Adrenal gland (tissue), 12 donors: ENCODE data around the gene SMAD7. TPM values are rescaled to one million over a fixed set of nuclear protein-coding genes. Genes with fewer than 3 reads are reported as not detected.

Source experiments
- DNase-seq, 7 donors: peaks; one replicate each; pipeline ENCODE4 v3.0.0-alpha.2; 2019 to 2020
- H3K27ac ChIP-seq, 5 donors: fragments of 200-600 bp; sonication (generic) in 4 of 5; 1 replicate in 3 of 5; 2 replicates in 2 of 5; pipeline versions ENCODE4 v1.5.1 to v1.8.0; 2016 to 2020; ENCODE audit warnings: mild to moderate bottlenecking in 1 of 5
- H3K27me3 ChIP-seq: fragments of 200-600 bp; 2 replicates; pipeline ENCODE4 v1.8.0; 2021
- H3K36me3 ChIP-seq, 2 donors: fragments of 200-600 bp; replicated peaks in 1 of 2; 1 replicate in 1 of 2; 2 replicates in 1 of 2; pipeline versions ENCODE4 v1.5.1 to v1.8.0; 2018 to 2022
- H3K4me1 ChIP-seq, 2 donors: fragments of 200-600 bp; replicated peaks in 1 of 2; 1 replicate in 1 of 2; 2 replicates in 1 of 2; pipeline versions ENCODE4 v1.5.1 to v1.8.0; 2018 to 2021
- H3K4me3 ChIP-seq, 4 donors: fragments of 200-600 bp; sonication (generic) in 3 of 4; one replicate each; pipeline ENCODE4 v1.5.1; 2016 to 2018
- H3K9me3 ChIP-seq, 3 donors: fragments of 200-600 bp; sonication (generic) in 1 of 3; replicated peaks in 1 of 3; 1 replicate in 2 of 3; 2 replicates in 1 of 3; pipeline versions ENCODE4 v1.5.1 to v1.8.0; 2016 to 2021
- CTCF ChIP-seq, 6 experiments: fragments of 450-650 bp in 4 of 6; fragments of 200-600 bp in 2 of 6; sonication (generic) in 1 of 6; IDR thresholded peaks; 1 replicate in 5 of 6; 2 replicates in 1 of 6; pipeline versions ENCODE4 v1.5.1 to v1.8.0; 2016 to 2021; ENCODE audit warnings: antibody characterized with exemption in 6 of 6, mild to moderate bottlenecking in 2 of 6, moderate library complexity in 1 of 6
- POLR2A ChIP-seq, 2 donors: fragments of 450-650 bp; IDR thresholded peaks; one replicate each; pipeline ENCODE4 v1.6.1; 2017; ENCODE audit warnings: antibody characterized with exemption in 2 of 2, mild to moderate bottlenecking in 2 of 2, moderate library complexity in 1 of 2
- WGBS, 4 donors: extraction: QIAGEN DNeasy Blood & Tissue Kit in 2 of 4; methylation state at CpG; one replicate each; pipeline versions ENCODE4 v1.1.5 to v1.1.7; 2013 to 2017; 5-methylcytosine and 5-hydroxymethylcytosine counted together
- intact Hi-C, 2 donors: fragments of 100-400 bp; cut with DNase I; formaldehyde crosslinking; loops; one replicate each; pipeline versions ENCODE4 v1.14.1 to v1.15.0; 2022 to 2023
- polyA plus RNA-seq, 3 donors: library from polyadenylated mRNA; stranded (reverse); fragments of 200-250 nt in 2 of 3; fragments of 350-450 nt in 1 of 3; fragmentation: Illumina TruSeq in 1 of 3; extraction: RNeasy Lipid Tissue Mini Kit (QIAGEN cat#74804) in 1 of 3; gene quantifications; one replicate each; pipeline ENCODE4 v1.2.3, GENCODE V29; 2013 to 2014
- total RNA-seq, 9 donors: library from RNA; depleted of rRNA in 4 of 9; stranded (reverse); fragments of >200 nt in 4 of 9; fragments of 120-200 nt in 1 of 9; fragmentation: NEBNext Ultra II Directional in 1 of 9; extraction: Animal tissue kit (Norgen Biotek cat#: 25700) in 1 of 9; gene quantifications; one replicate each; pipeline versions ENCODE4 v1.1.0 to v1.2.4, GENCODE V29; 2013 to 2023
- donor health status: healthy with polysubstance abuse.
- donor health status: Bipolar disorder and iron deficiency.
- donor health status: DM: yes; HTN: yes; CAD: no.
- donor health status: DM: no; HTN: no; CAD: no.
- donor health status: DM: no; HTN: no; CAD: no.
- donor health status: DM: yes; HTN: yes; CAD: no.

The SMAD7 gene
- total and polyA plus RNA-seq, 12 donors = 6.1 to 68.3 (median 16.8) TPM

GRCh38 chr18:48933578-48934414 is 17.0 kb downstream of the SMAD7 start:
- 66 to 79% (median 72%) methylated on average over 20 to 23 of the region's 23 CpGs for WGBS, 4 donors
- DNase-seq = no peak

GRCh38 chr18:48932822-48933510 is 17.8 kb downstream of the SMAD7 start:
- intact Hi-C loops = no loop called here

More at GRCh38 chr18:48933578-48934414, 17.0 kb downstream of the SMAD7 start:
- Histone ChIP-seq H3K9me3 (no peaks in the 10 kb centered on the region), H3K27me3 (no peaks in the 10 kb centered on the region), H3K36me3 (peaks cover 0 to 4% of the 10 kb centered on the region in 2 donors), H3K4me3 (peak overlapping the region in 1 of 4 donors; percentile 28), H3K4me1 (peaks cover 70 to 89% of the 10 kb centered on the region in 2 donors), H3K27ac (peak overlapping the region in 3 of 5 donors; percentile 65 to 87 (median 76))
- TF ChIP-seq POLR2A (IDR thresholded peaks at IDR 0.05) = no peak
- no peak for TF ChIP-seq CTCF (IDR thresholded peaks at IDR 0.05)
- intact Hi-C loops = no loop called here

GRCh38 chr18:48932462-48932818 is 18.3 kb downstream of the SMAD7 start:
- Histone ChIP-seq H3K27me3 (no peaks in the 10 kb centered on the region), H3K9me3 (no peaks in the 10 kb centered on the region), H3K4me1 (peaks cover 75 to 89% of the 10 kb centered on the region in 2 donors), H3K36me3 (peaks cover 0 to 4% of the 10 kb centered on the region in 2 donors), H3K4me3 (no peak overlapping the region), H3K27ac (peak overlapping the region in 4 of 5 donors; percentile 4 to 87 (median 50))
- TF ChIP-seq POLR2A (IDR thresholded peaks at IDR 0.05) (no peak), CTCF (IDR thresholded peaks at IDR 0.05) (no peak)
- DNase-seq = no peak
- intact Hi-C loops = no loop called here
- 35 to 54% (median 41%) methylated on average over 7 of the region's 7 CpGs for WGBS, 4 donors

More at GRCh38 chr18:48932822-48933510, 17.8 kb downstream of the SMAD7 start:
- Histone ChIP-seq H3K9me3 (no peaks in the 10 kb centered on the region), H3K36me3 (peaks cover 0 to 4% of the 10 kb centered on the region in 2 donors), H3K27ac (peak overlapping the region in 4 of 5 donors; percentile 24 to 87 (median 54)), H3K27me3 (no peaks in the 10 kb centered on the region), H3K4me1 (peaks cover 71 to 89% of the 10 kb centered on the region in 2 donors), H3K4me3 (no peak overlapping the region)
- TF ChIP-seq CTCF (IDR thresholded peaks at IDR 0.05) (no peak), POLR2A (IDR thresholded peaks at IDR 0.05) (no peak)
- no peak for DNase-seq
- WGBS, 4 donors = 66 to 69% (median 66%) methylated on average over 8 to 10 of the region's 10 CpGs
